Gastrocnemius medialis (tissue), 4 donors: ENCODE measurements around the gene KCTD16.

Experiments
- CTCF ChIP-seq, 5 experiments: fragments of 450-650 bp in 3 of 5; fragments of 200-600 bp in 2 of 5; sonication (generic) in 2 of 5; IDR thresholded peaks in 4 of 5; conservative IDR thresholded peaks in 1 of 5; 1 replicate in 4 of 5; 2 replicates in 1 of 5; pipeline ENCODE4 v1.5.1; 2016 to 2019; ENCODE audit warnings: antibody characterized with exemption in 5 of 5, mild to moderate bottlenecking in 3 of 5, moderate library complexity in 3 of 5
- POLR2A ChIP-seq, 2 donors: fragments of 450-650 bp; IDR thresholded peaks; one replicate each; pipeline ENCODE4 v1.6.1; 2017; ENCODE audit warnings: antibody characterized with exemption in 2 of 2, mild to moderate bottlenecking in 2 of 2, moderate library complexity in 2 of 2

GRCh38 chr5:144433140-144433822 lies 262.6 kb downstream of the KCTD16 start:
- TF ChIP-seq CTCF (IDR thresholded peaks at IDR 0.05 in 4 of 5, conservative IDR thresholded peaks at IDR 0.05 in 1 of 5) (no peak), POLR2A (IDR thresholded peaks at IDR 0.05) (no peak)
